Measurements from ENCODE around the gene CIZ1. TPM values are rescaled to one million over a fixed set of nuclear protein-coding genes. Genes with fewer than 3 reads are reported as not detected.

CIZ1 gene
- total RNA-seq, 1 experiment from 2014 or later, result 62.7 TPM

- H3K9ac ChIP-seq (ENCODE audit: low read length), result no peak overlapping the region
- DNase-seq, result no peak
- no peaks in the 10 kb centered on the region for H3K9me3 ChIP-seq (ENCODE audit: low read length)
- no peak overlapping the region for H3K4me3 ChIP-seq (ENCODE audit: low read length)
- H3K79me2 ChIP-seq (ENCODE audit: low read length), result peaks cover 2% of the 10 kb centered on the region
- no peaks in the 10 kb centered on the region for H4K20me1 ChIP-seq (ENCODE audit: insufficient read depth, low read depth, low read length)
- no peak overlapping the region for H2AFZ ChIP-seq (ENCODE audit: low read length)
- H3K4me1 ChIP-seq (ENCODE audit: low read length), result peaks cover 7% of the 10 kb centered on the region
- H3K4me2 ChIP-seq (ENCODE audit: low read depth, low read length, poor library complexity, severe bottlenecking), result no peak overlapping the region
- no peak overlapping the region for H3K27ac ChIP-seq (ENCODE audit: low read length)
- H3K27me3 ChIP-seq (ENCODE audit: low read length), result no peaks in the 10 kb centered on the region
- H3K9me2 ChIP-seq (replicated peaks; ENCODE audit: insufficient read depth, low read length), result no peaks in the 10 kb centered on the region
- no peaks in the 10 kb centered on the region for H3K36me3 ChIP-seq (ENCODE audit: insufficient read depth, low read length)
These were observed 35.5 kb downstream of the CIZ1 start for GRCh38 chr9:128155736-128156500.

DNA sequence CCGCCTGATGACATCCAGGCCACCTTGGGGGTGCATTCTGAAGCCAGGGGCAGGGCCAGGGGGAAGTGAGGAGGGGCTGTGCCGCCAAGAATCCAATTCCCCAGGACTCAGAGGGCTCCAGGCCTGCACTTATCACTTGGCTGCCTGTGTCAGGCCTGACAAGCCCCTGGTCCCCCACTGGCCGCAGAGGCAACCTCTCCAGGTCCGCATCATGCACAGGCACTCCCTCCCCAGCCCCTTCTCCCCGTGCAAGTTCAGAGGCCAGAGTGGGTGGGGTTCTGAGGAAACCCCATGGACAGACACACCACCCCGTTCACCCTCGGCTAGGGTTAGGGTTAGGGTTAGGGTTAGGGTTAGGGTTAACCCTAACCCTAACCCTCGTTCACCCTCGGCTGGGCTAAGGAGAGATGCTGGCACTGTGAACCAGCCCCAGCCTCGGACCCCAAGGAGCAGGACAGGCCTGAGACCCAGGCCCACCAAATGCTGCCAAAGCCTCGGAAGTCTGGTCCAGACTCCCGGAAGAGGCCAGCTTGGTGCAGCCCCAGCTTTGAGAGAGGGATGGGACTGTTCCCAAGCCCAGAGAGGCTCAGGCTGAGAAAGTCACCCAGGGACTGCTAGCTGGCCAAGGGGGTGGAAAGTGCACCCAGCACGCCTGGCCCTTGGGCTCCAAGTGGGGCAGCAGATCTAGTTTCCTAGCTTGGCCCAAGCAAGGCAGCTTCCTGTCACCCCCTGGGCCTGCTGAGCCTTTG lies 37.3 kb downstream of the CIZ1 start:
- no peaks in the 10 kb centered on the region for H3K4me1 ChIP-seq (ENCODE audit: low read length)
- no peaks in the 10 kb centered on the region for H3K79me2 ChIP-seq (ENCODE audit: low read length)
- H3K27ac ChIP-seq (ENCODE audit: low read length), result no peak overlapping the region
- DNase-seq, result no peak
- H3K9me2 ChIP-seq (replicated peaks; ENCODE audit: insufficient read depth, low read length), result no peaks in the 10 kb centered on the region
- no peaks in the 10 kb centered on the region for H3K9me3 ChIP-seq (ENCODE audit: low read length)
- no peak overlapping the region for H2AFZ ChIP-seq (ENCODE audit: low read length)
- no peak overlapping the region for H3K9ac ChIP-seq (ENCODE audit: low read length)
- no peaks in the 10 kb centered on the region for H4K20me1 ChIP-seq (ENCODE audit: insufficient read depth, low read depth, low read length)
- no peak overlapping the region for H3K4me2 ChIP-seq (ENCODE audit: low read depth, low read length, poor library complexity, severe bottlenecking)
- no peaks in the 10 kb centered on the region for H3K27me3 ChIP-seq (ENCODE audit: low read length)
- no peak overlapping the region for H3K4me3 ChIP-seq (ENCODE audit: low read length)
- H3K36me3 ChIP-seq (ENCODE audit: insufficient read depth, low read length), result no peaks in the 10 kb centered on the region

DNA sequence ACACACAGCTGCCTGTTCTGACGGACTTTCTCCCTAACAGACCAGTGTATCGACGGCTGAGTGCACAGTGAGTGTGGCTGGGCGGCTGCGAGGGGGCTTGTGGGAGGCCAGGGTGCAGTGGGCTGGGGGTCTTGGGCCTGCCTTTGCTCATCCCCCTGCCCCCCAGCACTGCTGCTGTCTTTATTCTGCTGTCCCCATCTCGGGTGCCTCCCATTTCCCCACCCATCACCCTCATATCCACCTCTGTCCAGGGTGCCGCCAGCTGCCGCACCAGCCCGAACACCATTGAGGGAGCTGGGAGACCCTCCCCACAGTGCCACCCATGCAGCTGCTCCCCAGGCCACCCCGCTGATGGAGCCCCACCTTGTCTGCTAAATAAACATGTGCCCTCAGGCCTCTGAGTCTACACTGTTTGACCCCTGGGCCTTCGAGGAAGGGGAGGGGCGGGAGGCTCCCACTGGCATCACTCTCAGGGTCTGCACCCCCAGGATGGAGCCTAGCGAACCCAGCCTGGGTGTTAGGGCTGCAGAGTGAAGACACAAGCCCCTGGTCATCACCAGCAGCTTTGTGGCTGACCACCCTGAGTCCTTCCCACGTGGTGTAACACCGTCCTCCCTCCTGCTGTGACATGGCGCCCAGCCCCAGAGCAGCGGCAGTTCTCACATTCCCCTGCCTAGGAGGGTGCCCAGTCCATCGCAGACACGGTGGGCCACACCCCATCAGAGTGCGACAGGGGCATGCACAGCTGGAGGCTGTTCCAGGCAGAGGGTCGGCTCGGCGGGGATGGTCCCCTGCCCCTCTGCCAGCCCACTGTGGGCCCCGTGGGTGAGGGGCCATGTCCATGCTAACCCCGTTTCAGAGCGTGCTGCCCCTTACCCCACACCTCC lies 38.1 kb downstream of the CIZ1 start:
- Histone ChIP-seq H3K27me3 (ENCODE audit: low read length) (no peaks in the 10 kb centered on the region), H4K20me1 (ENCODE audit: insufficient read depth, low read depth, low read length) (no peaks in the 10 kb centered on the region), H3K27ac (ENCODE audit: low read length) (no peak overlapping the region), H3K9ac (ENCODE audit: low read length) (no peak overlapping the region), H3K36me3 (ENCODE audit: insufficient read depth, low read length) (no peaks in the 10 kb centered on the region), H3K9me3 (ENCODE audit: low read length) (no peaks in the 10 kb centered on the region), H3K4me3 (ENCODE audit: low read length) (no peak overlapping the region), H2AFZ (ENCODE audit: low read length) (no peak overlapping the region), H3K4me1 (ENCODE audit: low read length) (no peaks in the 10 kb centered on the region), H3K9me2 (replicated peaks; ENCODE audit: insufficient read depth, low read length) (no peaks in the 10 kb centered on the region), H3K79me2 (ENCODE audit: low read length) (no peaks in the 10 kb centered on the region), H3K4me2 (ENCODE audit: low read depth, low read length, poor library complexity, severe bottlenecking) (no peak overlapping the region)
- no peak for DNase-seq

DNA sequence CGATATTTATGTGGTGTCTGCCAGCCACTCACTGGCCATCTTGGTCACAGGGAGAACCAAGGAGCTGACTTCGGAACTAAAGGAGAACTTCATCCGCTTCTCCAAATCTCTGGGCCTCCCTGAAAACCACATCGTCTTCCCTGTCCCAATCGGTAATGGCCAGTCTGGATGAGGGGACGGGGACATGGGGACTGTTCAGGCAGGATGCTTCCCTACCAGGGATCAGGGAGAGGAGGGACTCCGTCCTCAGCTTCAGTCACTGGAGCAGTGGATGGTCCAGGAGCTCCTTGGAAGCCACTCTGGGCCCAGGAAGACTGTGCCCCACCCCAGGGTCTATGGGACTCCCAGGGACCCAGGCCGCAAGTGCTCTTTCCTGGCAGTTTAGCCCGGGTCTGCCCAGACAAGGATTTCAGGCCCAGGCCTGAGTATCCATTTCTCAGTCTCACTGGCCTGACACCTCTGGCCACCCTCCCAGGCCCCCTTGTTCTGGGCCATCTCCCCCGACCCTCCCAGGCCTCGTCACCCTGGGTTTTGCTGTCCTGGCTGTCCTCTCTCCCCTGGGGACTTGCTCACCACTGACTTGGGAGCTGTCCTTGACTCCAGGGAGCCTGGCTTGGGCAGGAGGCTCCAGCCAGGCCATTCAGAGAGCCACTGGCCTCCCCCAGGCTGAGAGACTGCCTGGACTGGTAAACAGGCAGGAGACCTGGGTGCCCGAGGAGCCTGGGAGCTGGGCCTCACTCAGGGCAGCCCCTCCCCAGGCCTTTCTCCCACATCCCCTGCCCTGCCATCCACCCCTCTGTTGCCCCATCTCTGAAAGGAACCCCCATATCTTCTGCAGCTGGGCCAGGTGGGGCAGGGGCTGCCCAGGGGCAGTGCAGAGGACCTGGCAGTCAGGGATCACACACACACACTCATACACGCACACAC lies 39.0 kb downstream of the CIZ1 start:
- Histone ChIP-seq H4K20me1 (ENCODE audit: insufficient read depth, low read depth, low read length) (no peaks in the 10 kb centered on the region), H3K4me1 (ENCODE audit: low read length) (no peaks in the 10 kb centered on the region), H3K9me3 (ENCODE audit: low read length) (no peaks in the 10 kb centered on the region), H3K4me3 (ENCODE audit: low read length) (no peak overlapping the region), H3K36me3 (ENCODE audit: insufficient read depth, low read length) (no peaks in the 10 kb centered on the region), H3K4me2 (ENCODE audit: low read depth, low read length, poor library complexity, severe bottlenecking) (no peak overlapping the region), H3K9ac (ENCODE audit: low read length) (no peak overlapping the region), H3K27ac (ENCODE audit: low read length) (no peak overlapping the region), H3K27me3 (ENCODE audit: low read length) (no peaks in the 10 kb centered on the region), H3K9me2 (replicated peaks; ENCODE audit: insufficient read depth, low read length) (no peaks in the 10 kb centered on the region), H2AFZ (ENCODE audit: low read length) (no peak overlapping the region), H3K79me2 (ENCODE audit: low read length) (no peaks in the 10 kb centered on the region)
- no peak for DNase-seq

- Histone ChIP-seq H3K4me2 (ENCODE audit: low read depth, low read length, poor library complexity, severe bottlenecking) (no peak overlapping the region), H4K20me1 (ENCODE audit: insufficient read depth, low read depth, low read length) (no peaks in the 10 kb centered on the region), H3K9me3 (ENCODE audit: low read length) (no peaks in the 10 kb centered on the region), H3K27ac (ENCODE audit: low read length) (no peak overlapping the region), H3K27me3 (ENCODE audit: low read length) (no peaks in the 10 kb centered on the region), H3K9ac (ENCODE audit: low read length) (no peak overlapping the region), H3K79me2 (ENCODE audit: low read length) (no peaks in the 10 kb centered on the region), H2AFZ (ENCODE audit: low read length) (no peak overlapping the region), H3K4me3 (ENCODE audit: low read length) (no peak overlapping the region), H3K36me3 (ENCODE audit: insufficient read depth, low read length) (no peaks in the 10 kb centered on the region), H3K9me2 (replicated peaks; ENCODE audit: insufficient read depth, low read length) (no peaks in the 10 kb centered on the region), H3K4me1 (ENCODE audit: low read length) (no peaks in the 10 kb centered on the region)
- no peak for DNase-seq
These were observed 39.9 kb downstream of the CIZ1 start for GRCh38 chr9:128151309-128152132.

GRCh38 chr9:128150594-128151308 lies 40.6 kb downstream of the CIZ1 start:
- Histone ChIP-seq H3K9me3 (ENCODE audit: low read length) (no peaks in the 10 kb centered on the region), H3K27me3 (ENCODE audit: low read length) (no peaks in the 10 kb centered on the region), H3K36me3 (ENCODE audit: insufficient read depth, low read length) (no peaks in the 10 kb centered on the region), H4K20me1 (ENCODE audit: insufficient read depth, low read depth, low read length) (no peaks in the 10 kb centered on the region), H3K4me1 (ENCODE audit: low read length) (no peaks in the 10 kb centered on the region), H3K9me2 (replicated peaks; ENCODE audit: insufficient read depth, low read length) (no peaks in the 10 kb centered on the region), H3K79me2 (ENCODE audit: low read length) (no peaks in the 10 kb centered on the region), H3K9ac (ENCODE audit: low read length) (no peak overlapping the region), H3K4me2 (ENCODE audit: low read depth, low read length, poor library complexity, severe bottlenecking) (no peak overlapping the region), H2AFZ (ENCODE audit: low read length) (no peak overlapping the region), H3K4me3 (ENCODE audit: low read length) (no peak overlapping the region), H3K27ac (ENCODE audit: low read length) (no peak overlapping the region)
- peak; percentile 83 for DNase-seq
